PFSK-1 (cell line): ENCODE measurements around the gene CUEDC1.

ENCODE experiments used
- FOXP2 ChIP-seq: optimal IDR thresholded peaks from 2 replicates; pipeline ENCODE3; 2011; ENCODE audit warnings: borderline replicate concordance, control low read depth, inconsistent platforms; ENCODE audit not compliant: insufficient read depth; ENCODE audit errors: extremely low read length, extremely low read depth
- POLR2AphosphoS5 ChIP-seq: IDR thresholded peaks from 2 replicates; pipeline ENCODE4 v1.6.1; 2012; ENCODE audit warnings: low read depth, mild to moderate bottlenecking, control low read depth, low read length, moderate library complexity
- REST ChIP-seq, 2 experiments: IDR thresholded peaks; 2 replicates each; pipeline versions ENCODE4 v1.6.1 to v1.8.0; 2011 to 2012; ENCODE audit warnings: low read depth in 2 of 2, low read length in 2 of 2, control low read depth in 1 of 2, inconsistent platforms in 1 of 2, mild to moderate bottlenecking in 1 of 2, moderate library complexity in 1 of 2; ENCODE audit not compliant: insufficient read depth in 1 of 2
- SIN3A ChIP-seq: IDR thresholded peaks from 2 replicates; pipeline ENCODE4 v1.6.1; 2012; ENCODE audit warnings: mild to moderate bottlenecking, low read length, moderate library complexity, borderline replicate concordance; ENCODE audit not compliant: insufficient read depth
- TAF1 ChIP-seq: IDR thresholded peaks from 2 replicates; pipeline ENCODE4 v1.6.1; 2012; ENCODE audit warnings: low read length, control low read depth, borderline replicate concordance; ENCODE audit not compliant: insufficient read depth

CUEDC1 gene

DNA sequence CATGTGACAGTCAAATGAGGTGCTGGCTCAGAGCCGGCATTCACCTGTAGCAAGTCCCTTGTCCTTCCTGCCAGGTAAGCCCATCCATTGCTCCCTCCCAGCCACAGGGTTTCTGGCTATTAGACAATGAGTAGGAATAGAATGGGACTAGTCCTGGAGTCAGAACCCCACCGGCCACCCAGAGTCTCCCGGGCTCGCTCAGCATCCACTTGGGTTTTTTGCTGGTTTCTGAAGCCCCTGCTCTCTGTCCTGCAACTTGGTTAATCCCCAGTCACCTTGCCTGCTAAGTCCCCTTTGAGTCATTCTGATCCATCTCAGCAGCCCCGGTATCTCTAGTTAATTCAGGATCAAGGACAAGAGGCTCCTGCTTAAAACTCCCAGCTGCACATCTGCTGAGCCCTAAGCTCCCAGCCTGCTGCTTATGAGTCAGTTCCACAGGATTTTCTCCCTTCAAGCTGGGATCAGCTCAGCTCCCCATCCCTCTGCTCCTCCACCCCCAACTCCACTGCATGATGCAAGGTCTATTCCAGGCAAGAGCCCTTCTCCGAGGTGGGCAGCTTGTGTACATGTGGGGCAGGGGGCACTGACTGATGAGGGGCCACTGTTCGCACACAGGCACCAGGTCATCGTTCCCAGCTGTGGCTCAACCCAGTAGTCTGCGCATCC is 85.5 kb downstream of the CUEDC1 start:
- TF ChIP-seq REST (IDR thresholded peaks at IDR 0.05; ENCODE audit: insufficient read depth in 1 of 2, low read depth in 2 of 2, low read length in 2 of 2) = no peak

DNA sequence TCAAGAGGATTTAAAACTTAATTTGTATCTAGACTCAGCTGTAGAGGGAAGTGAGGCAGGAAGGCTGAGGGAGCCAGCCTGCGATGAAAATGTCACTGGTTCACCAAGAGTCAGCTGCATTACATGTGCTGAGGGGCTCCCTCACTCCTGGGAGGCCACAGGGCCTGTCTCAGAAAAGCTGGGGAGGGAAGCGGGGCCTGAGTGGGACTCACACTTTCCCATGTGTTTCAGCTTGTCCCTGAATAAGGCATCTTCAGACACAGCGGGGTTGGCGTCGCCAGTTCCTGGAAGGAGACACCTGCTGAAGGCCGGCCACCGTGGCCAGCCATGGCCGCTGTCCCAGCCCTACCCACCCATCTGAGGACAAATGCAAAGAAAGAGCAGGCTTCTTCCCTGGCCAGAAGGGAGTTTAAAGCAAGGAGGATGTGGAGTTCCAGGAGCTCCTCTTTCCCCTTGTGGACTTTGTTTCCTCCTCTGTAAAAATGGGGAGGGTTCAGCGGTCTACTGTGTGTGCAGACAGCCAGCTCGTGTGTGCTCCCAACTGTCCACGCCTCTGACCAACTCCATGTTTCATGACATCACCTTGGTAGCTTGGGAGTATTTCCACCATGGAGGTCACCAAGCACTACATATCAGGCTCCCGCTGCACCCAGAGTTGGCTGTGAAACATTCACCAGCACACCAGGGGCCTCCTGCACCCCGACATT is 86.1 kb downstream of the CUEDC1 start:
- TF ChIP-seq SIN3A (no peak), FOXP2 (no peak), REST (IDR thresholded peaks at IDR 0.05; ENCODE audit: insufficient read depth in 1 of 2, low read depth in 2 of 2, low read length in 2 of 2) (no peak), TAF1 (no peak), POLR2AphosphoS5 (no peak)

GRCh38 chr17:57868007-57868909 is 87.0 kb downstream of the CUEDC1 start:
- TF ChIP-seq POLR2AphosphoS5 = no peak
- no peak for TF ChIP-seq SIN3A
- TF ChIP-seq REST (IDR thresholded peaks at IDR 0.05; ENCODE audit: insufficient read depth in 1 of 2, low read depth in 2 of 2, low read length in 2 of 2) = no peak
- TF ChIP-seq FOXP2 = no peak
- no peak for TF ChIP-seq TAF1

- TF ChIP-seq REST (IDR thresholded peaks at IDR 0.05; ENCODE audit: insufficient read depth in 1 of 2, low read depth in 2 of 2, low read length in 2 of 2) = no peak
- no peak for TF ChIP-seq TAF1
- no peak for TF ChIP-seq POLR2AphosphoS5
- TF ChIP-seq FOXP2 = no peak
- no peak for TF ChIP-seq SIN3A
Measured at GRCh38 chr17:57867126-57867525, 88.1 kb downstream of the CUEDC1 start.
